HG02938 (cell line): ENCODE data around the gene TXNRD2.

Source experiments
- ATAC-seq: cut with Tn5 transposase; IDR thresholded peaks from one replicate; pipeline ENCODE4 v1.9.1; 2021; ENCODE audit warnings: mild to moderate bottlenecking, moderate library complexity; ENCODE audit not compliant: unreplicated experiment

Gene TXNRD2

GRCh38 chr22:19866665-19867009, 75.0 kb downstream of the TXNRD2 start:
- ATAC-seq, result no peak

- ATAC-seq, result no peak
Measured at GRCh38 chr22:19865141-19865829, 76.3 kb downstream of the TXNRD2 start.

- ATAC-seq, result no peak
Measured at GRCh38 chr22:19864538-19865106, 77.0 kb downstream of the TXNRD2 start.

GRCh38 chr22:19863571-19863970, 78.0 kb downstream of the TXNRD2 start:
- no peak for ATAC-seq

- no peak for ATAC-seq
Measured at GRCh38 chr22:19862619-19863246, 78.9 kb downstream of the TXNRD2 start.

- no peak for ATAC-seq
Measured at GRCh38 chr22:19859861-19860510, 81.6 kb downstream of the TXNRD2 start.

GRCh38 chr22:19857382-19857781, 84.2 kb downstream of the TXNRD2 start:
- ATAC-seq, result no peak

- ATAC-seq, result peak; percentile 11
Measured at GRCh38 chr22:19855504-19856409, 85.9 kb downstream of the TXNRD2 start.

- ATAC-seq, result peak; percentile 70
Measured at GRCh38 chr22:19854778-19855503, 86.7 kb downstream of the TXNRD2 start, which contains the start of the genes GNB1L and RTL10. Gene GNB1L (minus strand): TSS chr22:19854874. CDS start chr22:19821355, 33,519 bp downstream. Gene RTL10 (minus strand): TSS chr22:19854874. CDS start chr22:19852261, 2,613 bp downstream.

- no peak for ATAC-seq
Measured at GRCh38 chr22:19853879-19854777, 87.5 kb downstream of the TXNRD2 start.

GRCh38 chr22:19853058-19853878, 88.3 kb downstream of the TXNRD2 start:
- ATAC-seq, result no peak

- ATAC-seq, result no peak
Measured at GRCh38 chr22:19852177-19852781, 89.3 kb downstream of the TXNRD2 start.

- ATAC-seq, result no peak
Measured at GRCh38 chr22:19851291-19852176, 90.1 kb downstream of the TXNRD2 start.

- ATAC-seq, result no peak
Measured at GRCh38 chr22:19850763-19851109, 90.9 kb downstream of the TXNRD2 start.

- no peak for ATAC-seq
Measured at GRCh38 chr22:19849835-19850762, 91.5 kb downstream of the TXNRD2 start.
